Stomach (tissue), 4 donors: ENCODE measurements around the gene TAS2R41.

ENCODE experiments used
- CTCF ChIP-seq, 7 experiments: fragments of 450-650 bp in 4 of 7; fragments of 200-600 bp in 3 of 7; sonication (generic) in 3 of 7; IDR thresholded peaks; one replicate each; pipeline ENCODE4 v1.5.1; 2016 to 2019; ENCODE audit warnings: antibody characterized with exemption in 7 of 7, control low read depth in 2 of 7, mild to moderate bottlenecking in 1 of 7
- POLR2A ChIP-seq, 4 donors: fragments of 450-650 bp; IDR thresholded peaks; one replicate each; pipeline ENCODE4 v1.6.1; 2016; ENCODE audit warnings: antibody characterized with exemption in 4 of 4, control low read depth in 2 of 4, mild to moderate bottlenecking in 1 of 4, moderate library complexity in 1 of 4
- POLR2AphosphoS5 ChIP-seq, 3 donors: sonication (generic); formaldehyde crosslinking; IDR thresholded peaks; one replicate each; pipeline ENCODE4 v1.6.1; 2016; ENCODE audit warnings: antibody characterized with exemption in 3 of 3

GRCh38 chr7:143439866-143440265 lies 37.8 kb upstream of the TAS2R41 start:
- no peak for TF ChIP-seq CTCF (IDR thresholded peaks at IDR 0.05)
- no peak for TF ChIP-seq POLR2A (IDR thresholded peaks at IDR 0.05)
- TF ChIP-seq POLR2AphosphoS5 (IDR thresholded peaks at IDR 0.05) = no peak
